ENCODE results near the gene PIH1D1. TPM values are rescaled to one million over a fixed set of nuclear protein-coding genes. Genes with fewer than 3 reads are reported as not detected.

Gene PIH1D1
- total and polyA plus RNA-seq, 3 experiments from 2014 or later, result 81.8 to 138 (median 132) TPM

DNA sequence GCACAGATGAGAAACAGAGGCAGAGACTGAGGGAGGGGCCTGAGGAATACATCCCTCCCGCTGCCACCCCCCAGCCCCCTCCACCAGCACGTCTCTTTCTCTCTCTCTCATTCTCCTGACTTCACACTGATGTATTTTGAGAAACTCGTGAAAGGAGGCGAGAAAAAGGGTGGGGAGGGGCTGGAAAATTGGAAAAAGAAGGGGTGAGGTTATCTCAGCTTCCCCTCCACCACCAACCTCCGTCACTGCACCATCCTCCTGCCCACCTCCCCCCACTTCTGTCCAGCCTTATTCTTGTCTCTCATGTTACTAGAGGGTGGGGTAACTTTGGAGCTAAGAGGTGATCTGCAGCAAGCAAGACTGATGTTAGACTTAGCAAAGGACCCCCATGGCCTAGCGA is 11.8 kb downstream of the PIH1D1 start:
- Mint-ChIP-seq H3K4me1 (peaks cover 29 to 48% (median 41%) of the 10 kb centered on the region in 3 donors), H3K27me3 (peaks cover 72 to 75% of the 10 kb centered on the region in 2 donors), H3K36me3 (peaks cover 0 to 1% (median 0%) of the 10 kb centered on the region in 3 donors), H3K4me3 (no peak overlapping the region), H3K9me3 (no peaks in the 10 kb centered on the region), H3K27ac (no peak overlapping the region)
- Histone ChIP-seq H3K36me3 (ENCODE audit: insufficient read depth, low read length) (no peaks in the 10 kb centered on the region), H3K4me3 (ENCODE audit: low read length) (no peak overlapping the region), H3K9me3 (ENCODE audit: low read length) (no peaks in the 10 kb centered on the region), H3K27ac (ENCODE audit: low read depth, low read length) (no peak overlapping the region), H3K4me1 (ENCODE audit: insufficient read depth, low read length) (peaks cover 19% of the 10 kb centered on the region), H3K27me3 (ENCODE audit: insufficient read depth, low read length, poor library complexity, severe bottlenecking) (peaks cover 58% of the 10 kb centered on the region)
- POLR2A ChIA-PET, result interaction anchor here (0.6 kb wide), 1 partner anchor 113 kb away, joined by 3 read pairs; no protein-coding TSS in a partner anchor
- DNase-seq, result no peak
- CTCF ChIA-PET, result interaction anchor here (4.8 kb wide), 1 partner anchor 47 kb away, joined by 28 read pairs; no protein-coding TSS in a partner anchor

- H3K27me3 ChIP-seq (ENCODE audit: insufficient read depth, low read length, poor library complexity, severe bottlenecking), result peaks cover 73% of the 10 kb centered on the region
- Mint-ChIP-seq H3K4me3 (peak overlapping the region in 1 of 7 donors; percentile 0), H3K27ac (peak overlapping the region in 1 of 8 donors; percentile 67), H3K27me3 (peaks cover 79 to 91% of the 10 kb centered on the region in 2 donors), H3K4me1 (peaks cover 26 to 43% (median 33%) of the 10 kb centered on the region in 3 donors), H3K36me3 (peaks cover 0 to 1% (median 0%) of the 10 kb centered on the region in 3 donors), H3K9me3 (no peaks in the 10 kb centered on the region)
- no peaks in the 10 kb centered on the region for H3K36me3 ChIP-seq (ENCODE audit: insufficient read depth, low read length)
- no peak overlapping the region for H3K4me3 ChIP-seq (ENCODE audit: low read length)
- H3K27ac ChIP-seq (ENCODE audit: low read depth, low read length), result no peak overlapping the region
- peaks cover 19% of the 10 kb centered on the region for H3K4me1 ChIP-seq (ENCODE audit: insufficient read depth, low read length)
- no peak for DNase-seq
- ChIA-PET POLR2A (no interaction called here), CTCF (no interaction called here)
- H3K9me3 ChIP-seq (ENCODE audit: low read length), result no peaks in the 10 kb centered on the region
Measured at GRCh38 chr19:49438261-49438660, 13.4 kb downstream of the PIH1D1 start.

DNA sequence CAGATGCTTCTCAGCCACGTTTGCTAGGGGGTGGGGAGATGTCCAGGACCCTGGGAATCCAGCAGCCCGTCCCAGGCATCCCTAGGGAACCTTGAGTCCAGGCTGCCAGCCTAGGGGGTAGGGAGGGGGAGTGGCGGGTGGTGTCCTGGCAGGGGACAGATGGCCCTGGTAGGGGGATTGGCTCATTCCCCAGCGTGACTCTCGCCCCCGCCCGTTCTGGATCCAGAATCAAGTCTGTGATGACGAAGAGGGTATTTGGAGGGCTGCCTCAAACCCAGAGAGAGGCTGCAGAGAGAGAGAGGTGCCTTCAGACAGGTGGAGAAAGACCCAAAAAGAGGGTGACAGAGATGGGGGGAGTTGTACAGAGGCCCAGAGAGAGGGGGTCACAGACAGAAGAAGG is 14.4 kb downstream of the PIH1D1 start:
- POLR2A ChIA-PET, result no interaction called here
- H3K27me3 Mint-ChIP-seq, result peaks cover 81 to 96% of the 10 kb centered on the region in 2 donors
- no peak overlapping the region for H3K4me3 ChIP-seq (ENCODE audit: low read length)
- H3K9me3 Mint-ChIP-seq, result peaks cover 0 to 2% (median 0%) of the 10 kb centered on the region in 5 donors
- H3K27ac Mint-ChIP-seq, result peak overlapping the region in 1 of 8 donors; percentile 26
- H3K4me1 ChIP-seq (ENCODE audit: insufficient read depth, low read length), result peaks cover 15% of the 10 kb centered on the region
- H3K4me1 Mint-ChIP-seq, result peaks cover 27 to 43% (median 32%) of the 10 kb centered on the region in 3 donors
- no peak for DNase-seq
- H3K4me3 Mint-ChIP-seq, result no peak overlapping the region
- H3K27me3 ChIP-seq (ENCODE audit: insufficient read depth, low read length, poor library complexity, severe bottlenecking), result peaks cover 79% of the 10 kb centered on the region
- CTCF ChIA-PET, result no interaction called here
- H3K27ac ChIP-seq (ENCODE audit: low read depth, low read length), result no peak overlapping the region
- H3K36me3 Mint-ChIP-seq, result peaks cover 0 to 1% (median 0%) of the 10 kb centered on the region in 3 donors
- no peaks in the 10 kb centered on the region for H3K9me3 ChIP-seq (ENCODE audit: low read length)
- no peaks in the 10 kb centered on the region for H3K36me3 ChIP-seq (ENCODE audit: insufficient read depth, low read length)

- H3K9me3 Mint-ChIP-seq, result peaks cover 0 to 3% (median 0%) of the 10 kb centered on the region in 5 donors
- peaks cover 0 to 1% (median 0%) of the 10 kb centered on the region in 3 donors for H3K36me3 Mint-ChIP-seq
- peaks cover 81 to 94% of the 10 kb centered on the region in 2 donors for H3K27me3 Mint-ChIP-seq
- POLR2A ChIA-PET, result interaction anchor here (0.5 kb wide), 1 partner anchor 40 kb away, joined by 4 read pairs; no protein-coding TSS in a partner anchor
- Histone ChIP-seq H3K4me3 (ENCODE audit: low read length) (no peak overlapping the region), H3K27me3 (ENCODE audit: insufficient read depth, low read length, poor library complexity, severe bottlenecking) (peaks cover 79% of the 10 kb centered on the region), H3K9me3 (ENCODE audit: low read length) (no peaks in the 10 kb centered on the region), H3K4me1 (ENCODE audit: insufficient read depth, low read length) (peaks cover 8% of the 10 kb centered on the region), H3K27ac (ENCODE audit: low read depth, low read length) (no peak overlapping the region), H3K36me3 (ENCODE audit: insufficient read depth, low read length) (no peaks in the 10 kb centered on the region)
- CTCF ChIA-PET, result interaction anchor here (1.9 kb wide), 1 partner anchor 8 kb away, joined by 4 read pairs; no protein-coding TSS in a partner anchor
- peak; percentile 38 to 65 (median 50) for DNase-seq
- peaks cover 23 to 40% (median 29%) of the 10 kb centered on the region in 3 donors for H3K4me1 Mint-ChIP-seq
- H3K4me3 Mint-ChIP-seq, result no peak overlapping the region
- H3K27ac Mint-ChIP-seq, result peak overlapping the region in 1 of 8 donors; percentile 64
Measured at GRCh38 chr19:49436381-49437017, 15.1 kb downstream of the PIH1D1 start.

GRCh38 chr19:49435670-49436069 is 15.9 kb downstream of the PIH1D1 start:
- H3K27me3 ChIP-seq (ENCODE audit: insufficient read depth, low read length, poor library complexity, severe bottlenecking), result peaks cover 82% of the 10 kb centered on the region
- no peak overlapping the region for H3K4me3 ChIP-seq (ENCODE audit: low read length)
- H3K4me1 ChIP-seq (ENCODE audit: insufficient read depth, low read length), result peaks cover 7% of the 10 kb centered on the region
- CTCF ChIA-PET, result interaction anchor here (1.3 to 1.9 kb wide), 2 partner anchors 9 to 44 kb away, joined by 4 read pairs; no protein-coding TSS in a partner anchor
- no peaks in the 10 kb centered on the region for H3K9me3 ChIP-seq (ENCODE audit: low read length)
- POLR2A ChIA-PET, result interaction anchor here (0.5 kb wide), 1 partner anchor 35 kb away, joined by 8 read pairs; no protein-coding TSS in a partner anchor
- H3K36me3 ChIP-seq (ENCODE audit: insufficient read depth, low read length), result no peaks in the 10 kb centered on the region
- peaks cover 82 to 96% of the 10 kb centered on the region in 2 donors for H3K27me3 Mint-ChIP-seq
- no peak for DNase-seq
- H3K4me3 Mint-ChIP-seq, result peak overlapping the region in 1 of 7 donors; percentile 64
- peaks cover 20 to 38% (median 28%) of the 10 kb centered on the region in 3 donors for H3K4me1 Mint-ChIP-seq
- peaks cover 0 to 3% (median 0%) of the 10 kb centered on the region in 5 donors for H3K9me3 Mint-ChIP-seq
- H3K27ac Mint-ChIP-seq, result peak overlapping the region in 1 of 8 donors; percentile 23
- no peak overlapping the region for H3K27ac ChIP-seq (ENCODE audit: low read depth, low read length)
- H3K36me3 Mint-ChIP-seq, result peaks cover 0 to 1% (median 0%) of the 10 kb centered on the region in 3 donors

GRCh38 chr19:49434907-49435583 is 16.6 kb downstream of the PIH1D1 start:
- DNase-seq, result no peak
- Mint-ChIP-seq H3K4me3 (peak overlapping the region in 1 of 7 donors; percentile 68), H3K4me1 (peaks cover 19 to 38% (median 26%) of the 10 kb centered on the region in 3 donors), H3K36me3 (peaks cover 0 to 4% (median 0%) of the 10 kb centered on the region in 3 donors), H3K27ac (peak overlapping the region in 2 of 8 donors; percentile 23 to 24), H3K9me3 (peaks cover 0 to 3% (median 0%) of the 10 kb centered on the region in 5 donors), H3K27me3 (peaks cover 78 to 96% of the 10 kb centered on the region in 2 donors)
- no peak overlapping the region for H3K27ac ChIP-seq (ENCODE audit: low read depth, low read length)
- H3K4me1 ChIP-seq (ENCODE audit: insufficient read depth, low read length), result peaks cover 7% of the 10 kb centered on the region
- H3K4me3 ChIP-seq (ENCODE audit: low read length), result no peak overlapping the region
- POLR2A ChIA-PET, result interaction anchor here (0.5 kb wide), 1 partner anchor 35 kb away, joined by 8 read pairs; no protein-coding TSS in a partner anchor
- H3K27me3 ChIP-seq (ENCODE audit: insufficient read depth, low read length, poor library complexity, severe bottlenecking), result peaks cover 82% of the 10 kb centered on the region
- no peaks in the 10 kb centered on the region for H3K36me3 ChIP-seq (ENCODE audit: insufficient read depth, low read length)
- no peaks in the 10 kb centered on the region for H3K9me3 ChIP-seq (ENCODE audit: low read length)
- CTCF ChIA-PET, result interaction anchor here (1.3 to 1.9 kb wide), 2 partner anchors 10 to 43 kb away, joined by 4 read pairs; no protein-coding TSS in a partner anchor

- Mint-ChIP-seq H3K9me3 (peaks cover 0 to 3% (median 0%) of the 10 kb centered on the region in 5 donors), H3K27ac (peak overlapping the region in 1 of 8 donors; percentile 63), H3K4me3 (peak overlapping the region; percentile 4 to 78 (median 44)), H3K4me1 (peaks cover 23 to 43% (median 26%) of the 10 kb centered on the region in 3 donors), H3K36me3 (peaks cover 0 to 4% (median 0%) of the 10 kb centered on the region in 3 donors), H3K27me3 (peaks cover 75 to 95% of the 10 kb centered on the region in 2 donors)
- peaks cover 11% of the 10 kb centered on the region for H3K4me1 ChIP-seq (ENCODE audit: insufficient read depth, low read length)
- no peak overlapping the region for H3K4me3 ChIP-seq (ENCODE audit: low read length)
- no peaks in the 10 kb centered on the region for H3K36me3 ChIP-seq (ENCODE audit: insufficient read depth, low read length)
- peaks cover 83% of the 10 kb centered on the region for H3K27me3 ChIP-seq (ENCODE audit: insufficient read depth, low read length, poor library complexity, severe bottlenecking)
- ChIA-PET CTCF (no interaction called here), POLR2A (no interaction called here)
- no peak for DNase-seq
- no peaks in the 10 kb centered on the region for H3K9me3 ChIP-seq (ENCODE audit: low read length)
- H3K27ac ChIP-seq (ENCODE audit: low read depth, low read length), result no peak overlapping the region
Measured at GRCh38 chr19:49433240-49433901, 18.2 kb downstream of the PIH1D1 start.

Measured in CD8-positive, alpha-beta memory T cell (primary cell).